Neuronal stem cell (in vitro differentiated cells): ENCODE data around the gene UQCRFS1.
A peak's percentile ranks its signal among the peaks of the same experiment; 100 is the strongest.

Experiments used
- DNase-seq: peaks from one replicate; pipeline ENCODE4 v3.0.0-alpha.2; 2013; ENCODE audit warnings: low spot score
- H2AFZ ChIP-seq: one replicate; pipeline ENCODE4 v1.6.1; 2013; ENCODE audit warnings: mild to moderate bottlenecking, low read length, inconsistent platforms
- H2AK5ac ChIP-seq: 2 replicates; pipeline ENCODE4 v1.6.1; 2013; ENCODE audit warnings: low read depth, mild to moderate bottlenecking, inconsistent platforms, low read length, moderate library complexity, mixed read lengths
- H2BK120ac ChIP-seq: 2 replicates; pipeline ENCODE4 v1.6.1; 2013; ENCODE audit warnings: low read depth, mild to moderate bottlenecking, inconsistent platforms, low read length, moderate library complexity, mixed read lengths
- H2BK12ac ChIP-seq: one replicate; pipeline ENCODE4 v1.6.1; 2013; ENCODE audit warnings: low read length, inconsistent platforms
- H2BK15ac ChIP-seq: 2 replicates; pipeline ENCODE4 v1.6.1; 2013; ENCODE audit warnings: mild to moderate bottlenecking, low read length, inconsistent platforms, mixed read lengths
- H2BK5ac ChIP-seq: one replicate; pipeline ENCODE4 v1.6.1; 2013; ENCODE audit warnings: inconsistent platforms, mild to moderate bottlenecking, low read length, moderate library complexity
- H3K14ac ChIP-seq: one replicate; pipeline ENCODE4 v1.6.1; 2013; ENCODE audit warnings: low read length, inconsistent platforms
- H3K18ac ChIP-seq: 2 replicates; pipeline ENCODE4 v1.6.1; 2013; ENCODE audit warnings: low read length, inconsistent platforms
- H3K23ac ChIP-seq: 2 replicates; pipeline ENCODE4 v1.6.1; 2013; ENCODE audit warnings: low read depth, mild to moderate bottlenecking, mixed read lengths, low read length, inconsistent platforms; ENCODE audit not compliant: poor library complexity
- H3K27ac ChIP-seq: replicated peaks from 3 replicates; pipeline ENCODE4 v1.5.1; 2013; ENCODE audit warnings: low read length, inconsistent platforms
- H3K27me3 ChIP-seq, 3 experiments: 2 replicates each; pipeline ENCODE4 v1.6.1; 2013; ENCODE audit warnings: low read length in 3 of 3, mild to moderate bottlenecking in 2 of 3, inconsistent platforms in 1 of 3, low read depth in 1 of 3, mixed read lengths in 1 of 3, moderate library complexity in 1 of 3; ENCODE audit not compliant: control insufficient read depth in 3 of 3, insufficient read depth in 3 of 3
- H3K36me3 ChIP-seq, 2 donors: replicated peaks in 1 of 2; 2 replicates each; pipeline ENCODE4 v1.6.1; 2013; ENCODE audit warnings: low read length in 2 of 2; ENCODE audit not compliant: control insufficient read depth in 2 of 2, insufficient read depth in 2 of 2
- H3K4ac ChIP-seq: 2 replicates; pipeline ENCODE4 v1.6.1; 2013; ENCODE audit warnings: inconsistent platforms, mild to moderate bottlenecking, low read length, moderate library complexity
- H3K4me1 ChIP-seq, 2 donors: 1 replicate in 1 of 2; 2 replicates in 1 of 2; pipeline ENCODE4 v1.6.1; 2013; ENCODE audit warnings: low read length in 2 of 2, low read depth in 1 of 2; ENCODE audit not compliant: control insufficient read depth in 2 of 2, insufficient read depth in 1 of 2
- H3K4me2 ChIP-seq: one replicate; pipeline ENCODE4 v1.6.1; 2013; ENCODE audit warnings: mild to moderate bottlenecking, low read length, inconsistent platforms; ENCODE audit not compliant: insufficient read depth, poor library complexity, severe bottlenecking
- H3K4me3 ChIP-seq, 2 donors: 2 replicates each; pipeline ENCODE4 v1.5.1; 2013; ENCODE audit warnings: low read length in 2 of 2, mild to moderate bottlenecking in 2 of 2, inconsistent platforms in 1 of 2, moderate library complexity in 1 of 2
- H3K79me1 ChIP-seq: one replicate; pipeline ENCODE4 v1.6.1; 2013; ENCODE audit warnings: low read depth, mild to moderate bottlenecking, inconsistent platforms, low read length, moderate library complexity
- H3K9ac ChIP-seq: one replicate; pipeline ENCODE4 v1.6.1; 2013; ENCODE audit warnings: mild to moderate bottlenecking, low read depth, low read length, inconsistent platforms; ENCODE audit not compliant: poor library complexity
- H3K9me3 ChIP-seq, 2 donors: replicated peaks in 1 of 2; 2 replicates each; pipeline versions ENCODE3 to v1.6.1; 2013; ENCODE audit warnings: low read length in 2 of 2, mild to moderate bottlenecking in 2 of 2, inconsistent platforms in 1 of 2, low read depth in 1 of 2, mixed read lengths in 1 of 2, moderate library complexity in 1 of 2; ENCODE audit not compliant: control insufficient read depth in 2 of 2, insufficient read depth in 1 of 2
- H4K8ac ChIP-seq: one replicate; pipeline ENCODE4 v1.6.1; 2013; ENCODE audit warnings: low read depth, mild to moderate bottlenecking, inconsistent platforms, low read length, moderate library complexity
- H4K91ac ChIP-seq: one replicate; pipeline ENCODE4 v1.6.1; 2013; ENCODE audit warnings: low read length, low read depth, mild to moderate bottlenecking, inconsistent platforms; ENCODE audit not compliant: poor library complexity
- WGBS, 2 donors: extraction: QIAGEN DNeasy Blood & Tissue Kit; methylation state at CpG; one replicate each; pipeline ENCODE4 v1.1.7; 2013; ENCODE audit warnings: missing lambda C conversion rate in 2 of 2, mixed read lengths in 1 of 2; ENCODE audit not compliant: insufficient read length in 2 of 2, insufficient replicate concordance in 1 of 2; ENCODE audit errors: extremely low coverage in 2 of 2; 5-methylcytosine and 5-hydroxymethylcytosine counted together

Gene UQCRFS1

GRCh38 chr19:29217616-29218015, 4.7 kb upstream of the UQCRFS1 start:
- Histone ChIP-seq H3K9me3 (no peaks in the 10 kb centered on the region), H3K27ac (no peak overlapping the region), H4K91ac (no peak overlapping the region), H2BK5ac (no peak overlapping the region), H3K36me3 (no peaks in the 10 kb centered on the region), H2BK12ac (no peak overlapping the region), H3K18ac (no peak overlapping the region), H4K8ac (no peak overlapping the region), H3K4ac (no peak overlapping the region), H3K14ac (no peak overlapping the region), H2BK15ac (no peak overlapping the region), H3K23ac (no peak overlapping the region), H2AK5ac (peak overlapping the region; percentile 35), H3K4me2 (no peak overlapping the region), H3K9ac (no peak overlapping the region), H3K4me3 (no peak overlapping the region), H3K4me1 (no peaks in the 10 kb centered on the region), H2AFZ (no peak overlapping the region), H2BK120ac (no peak overlapping the region), H3K79me1 (no peaks in the 10 kb centered on the region), H3K27me3 (peaks cover 0 to 30% (median 0%) of the 10 kb centered on the region in 3 experiments)
- no peak for DNase-seq
- no CpG with 5 or more reads among the region's 7 CpGs for WGBS, 2 donors

- no peak overlapping the region for H2AFZ ChIP-seq
- H3K79me1 ChIP-seq: no peaks in the 10 kb centered on the region
- no CpG with 5 or more reads among the region's 4 CpGs for WGBS, 2 donors
- H3K4me2 ChIP-seq: no peak overlapping the region
- H3K4ac ChIP-seq: no peak overlapping the region
- H3K27me3 ChIP-seq: peaks cover 0 to 28% (median 0%) of the 10 kb centered on the region in 3 experiments
- H3K23ac ChIP-seq: no peak overlapping the region
- peaks cover 0 to 7% of the 10 kb centered on the region in 2 donors for H3K9me3 ChIP-seq
- H2BK12ac ChIP-seq: no peak overlapping the region
- H4K91ac ChIP-seq: no peak overlapping the region
- H3K36me3 ChIP-seq: peaks cover 1 to 7% of the 10 kb centered on the region in 2 donors
- no peak overlapping the region for H3K9ac ChIP-seq
- DNase-seq: no peak
- no peak overlapping the region for H2AK5ac ChIP-seq
- no peak overlapping the region for H2BK120ac ChIP-seq
- no peak overlapping the region for H3K4me3 ChIP-seq
- no peak overlapping the region for H4K8ac ChIP-seq
- H3K14ac ChIP-seq: no peak overlapping the region
- H3K27ac ChIP-seq: no peak overlapping the region
- no peak overlapping the region for H2BK5ac ChIP-seq
- H2BK15ac ChIP-seq: no peak overlapping the region
- H3K18ac ChIP-seq: no peak overlapping the region
- peaks cover 2 to 4% of the 10 kb centered on the region in 2 donors for H3K4me1 ChIP-seq
These were observed 3.1 kb upstream of the UQCRFS1 start for GRCh38 chr19:29216021-29216420.

GRCh38 chr19:29215322-29215845, 2.4 kb upstream of the UQCRFS1 start:
- Histone ChIP-seq H3K36me3 (peaks cover 1 to 7% of the 10 kb centered on the region in 2 donors), H2BK5ac (no peak overlapping the region), H2AFZ (no peak overlapping the region), H3K23ac (no peak overlapping the region), H3K4me1 (peaks cover 2 to 4% of the 10 kb centered on the region in 2 donors), H3K14ac (no peak overlapping the region), H4K91ac (no peak overlapping the region), H2AK5ac (no peak overlapping the region), H2BK15ac (no peak overlapping the region), H3K4me3 (no peak overlapping the region), H3K4ac (no peak overlapping the region), H2BK12ac (no peak overlapping the region), H2BK120ac (no peak overlapping the region), H3K18ac (no peak overlapping the region), H3K27ac (no peak overlapping the region), H3K27me3 (peaks cover 0 to 24% (median 0%) of the 10 kb centered on the region in 3 experiments), H3K9ac (no peak overlapping the region), H3K9me3 (peaks cover 0 to 7% of the 10 kb centered on the region in 2 donors), H3K79me1 (no peaks in the 10 kb centered on the region), H3K4me2 (no peak overlapping the region), H4K8ac (no peak overlapping the region)
- no peak for DNase-seq
- WGBS, 2 donors: no CpG with 5 or more reads among the region's 7 CpGs

GRCh38 chr19:29214411-29214810, 1.5 kb upstream of the UQCRFS1 start:
- H3K27me3 ChIP-seq: peaks cover 0 to 22% (median 0%) of the 10 kb centered on the region in 3 experiments
- no peak overlapping the region for H4K8ac ChIP-seq
- no peak overlapping the region for H2AFZ ChIP-seq
- H2BK15ac ChIP-seq: no peak overlapping the region
- H3K79me1 ChIP-seq: no peaks in the 10 kb centered on the region
- no peak overlapping the region for H3K9ac ChIP-seq
- H2AK5ac ChIP-seq: no peak overlapping the region
- no peak for DNase-seq
- no peak overlapping the region for H3K4ac ChIP-seq
- H3K27ac ChIP-seq: no peak overlapping the region
- no peak overlapping the region for H2BK120ac ChIP-seq
- no peak overlapping the region for H2BK12ac ChIP-seq
- WGBS, 2 donors: no CpG with 5 or more reads among the region's 2 CpGs
- no peak overlapping the region for H4K91ac ChIP-seq
- H3K36me3 ChIP-seq: peaks cover 1 to 12% of the 10 kb centered on the region in 2 donors
- peaks cover 0 to 7% of the 10 kb centered on the region in 2 donors for H3K9me3 ChIP-seq
- H3K4me1 ChIP-seq: peaks cover 2 to 4% of the 10 kb centered on the region in 2 donors
- H3K18ac ChIP-seq: no peak overlapping the region
- H2BK5ac ChIP-seq: no peak overlapping the region
- H3K14ac ChIP-seq: no peak overlapping the region
- H3K4me2 ChIP-seq: no peak overlapping the region
- no peak overlapping the region for H3K4me3 ChIP-seq
- no peak overlapping the region for H3K23ac ChIP-seq
